Stimulated activated CD4-positive, alpha-beta T cell treated with anti-CD3 and anti-CD28 coated beads, Interleukin-15, amount 100 ng/mL, for 48 hours (primary cell): ENCODE results near the gene THSD4.

Experiments
- DNase-seq, 2 donors: peaks; one replicate each; pipeline ENCODE4 v3.0.0-alpha.2; 2020; ENCODE audit warnings: low read depth in 2 of 2

THSD4 gene

DNA sequence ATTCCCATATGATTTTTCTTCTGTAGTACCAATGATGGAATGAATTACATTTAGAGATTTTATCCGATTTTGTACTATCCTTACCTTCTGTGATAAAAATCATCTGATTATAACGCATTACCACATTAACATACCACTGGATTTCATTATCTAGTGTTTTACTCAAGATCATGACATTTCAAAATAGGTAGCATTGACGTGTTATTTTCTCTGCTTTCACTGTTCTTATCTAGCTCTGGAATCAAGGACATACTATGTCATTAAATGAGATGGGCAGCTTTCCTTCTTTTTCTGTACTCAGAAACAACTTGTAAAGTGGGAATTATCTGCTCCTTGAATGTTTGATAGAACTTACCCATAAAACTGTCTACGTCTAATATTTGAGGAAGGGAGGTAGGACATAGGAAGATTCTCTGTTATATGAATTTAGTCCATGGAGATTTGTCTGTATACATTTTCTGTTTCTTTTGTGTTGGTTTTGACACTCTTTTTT lies 511.4 kb downstream of the THSD4 start:
- DNase-seq, result no peak

DNA sequence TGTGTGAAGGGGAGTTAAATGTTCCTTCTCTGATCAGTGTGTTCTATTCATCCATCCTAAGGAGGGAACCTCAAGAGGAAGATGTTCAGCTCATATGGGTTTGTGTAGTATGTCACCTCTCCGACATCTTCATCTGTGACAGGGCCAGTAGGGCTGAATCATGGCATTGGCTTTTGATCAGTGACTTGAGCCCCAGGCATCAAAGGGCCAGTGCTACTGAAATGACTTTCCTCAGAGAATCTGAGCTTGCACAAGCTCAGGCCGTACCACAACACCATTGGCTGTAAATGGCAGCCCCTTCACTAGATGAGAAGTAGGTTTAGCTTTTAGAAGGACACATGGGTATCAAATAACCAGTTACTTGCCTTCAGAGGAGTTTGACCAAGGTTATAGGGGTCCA lies 511.9 kb downstream of the THSD4 start:
- no peak for DNase-seq

DNA sequence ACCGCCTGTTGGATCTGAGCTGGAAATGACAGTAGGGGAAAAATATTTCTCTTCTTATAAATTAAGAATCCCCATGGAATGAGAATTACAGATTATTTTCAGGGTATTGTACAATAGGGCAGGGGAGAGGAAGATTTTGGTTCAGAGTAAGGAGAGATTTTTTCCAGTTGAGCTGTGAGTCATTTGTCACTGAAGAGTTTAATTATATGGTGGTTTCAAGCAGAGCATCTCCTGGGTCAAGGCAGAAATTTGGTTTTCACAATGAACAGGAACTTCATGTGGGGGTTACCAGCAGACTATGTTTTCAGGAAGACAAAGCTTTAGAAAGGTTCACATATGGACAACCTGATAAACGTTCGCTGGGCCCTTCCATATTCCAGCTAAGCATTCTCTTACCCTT lies 512.3 kb downstream of the THSD4 start:
- DNase-seq, result no peak

DNA sequence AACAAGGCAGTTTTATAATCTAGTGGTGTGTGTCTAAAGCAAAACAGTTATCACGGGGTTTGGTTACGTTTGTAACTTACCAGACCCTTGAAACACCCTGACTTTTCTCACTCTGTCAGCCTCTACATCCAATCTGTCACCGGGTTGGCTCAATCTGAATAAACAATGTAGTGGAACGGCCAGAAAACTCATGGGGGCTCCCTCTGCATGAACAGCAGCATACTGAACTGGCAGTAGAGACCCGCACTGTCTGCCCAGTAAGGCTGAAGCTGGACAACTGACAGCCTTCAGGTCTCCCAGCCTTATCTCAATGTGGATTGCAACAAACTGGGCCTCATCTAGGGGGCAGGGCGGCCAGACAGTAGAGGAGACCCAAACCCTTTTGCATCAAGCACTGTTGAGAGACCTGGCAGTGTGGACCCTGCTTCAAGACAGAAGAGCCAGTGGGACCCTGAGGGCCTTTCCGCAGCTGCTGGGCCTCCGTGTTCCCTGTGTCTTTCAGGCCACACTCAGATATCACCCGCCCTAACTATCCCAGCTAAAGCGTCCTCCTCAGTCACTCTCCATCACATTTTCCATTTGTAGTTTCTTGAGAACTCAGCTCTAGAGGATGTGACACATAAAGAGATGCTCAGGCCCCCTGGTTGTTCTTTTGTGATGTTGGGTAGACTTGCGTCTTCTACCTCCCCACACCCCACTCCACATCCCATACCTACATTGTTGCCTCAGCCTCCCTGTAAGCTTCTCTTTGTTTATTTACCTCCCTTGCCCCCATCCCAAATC lies 513.9 kb downstream of the THSD4 start:
- no peak for DNase-seq

DNA sequence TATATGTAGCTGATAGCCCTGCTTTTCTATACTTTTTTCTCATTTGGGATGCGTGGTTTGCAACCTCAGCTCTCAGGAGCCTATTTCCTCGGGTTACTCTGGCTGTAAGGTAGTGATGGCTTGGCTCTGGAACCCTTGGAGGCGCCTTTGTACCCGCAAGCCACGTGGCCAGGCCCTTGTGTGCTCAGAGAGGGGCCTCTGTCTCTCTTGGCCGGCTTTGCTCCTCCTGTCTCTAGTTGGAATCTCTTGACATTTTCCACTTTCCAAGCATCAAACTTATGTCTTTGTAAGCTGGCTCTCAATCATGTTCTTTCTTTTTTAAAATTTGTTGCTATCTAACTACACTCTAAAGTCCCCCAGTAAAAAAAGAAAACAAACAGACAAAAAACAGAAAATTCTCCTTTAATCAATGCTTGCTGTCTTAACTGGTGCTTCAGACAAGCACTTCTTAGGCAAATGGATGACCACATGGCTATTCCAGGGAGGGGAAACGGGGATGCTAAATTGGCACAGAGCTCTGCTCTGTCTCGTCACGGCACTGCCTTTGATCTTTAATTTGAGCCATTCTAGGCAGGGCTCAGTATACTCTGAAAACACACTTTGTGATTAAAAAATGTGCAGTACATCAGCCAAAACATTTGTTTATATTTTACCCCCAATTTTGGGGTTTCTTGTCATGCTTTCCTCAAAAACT lies 514.7 kb downstream of the THSD4 start:
- no peak for DNase-seq

DNA sequence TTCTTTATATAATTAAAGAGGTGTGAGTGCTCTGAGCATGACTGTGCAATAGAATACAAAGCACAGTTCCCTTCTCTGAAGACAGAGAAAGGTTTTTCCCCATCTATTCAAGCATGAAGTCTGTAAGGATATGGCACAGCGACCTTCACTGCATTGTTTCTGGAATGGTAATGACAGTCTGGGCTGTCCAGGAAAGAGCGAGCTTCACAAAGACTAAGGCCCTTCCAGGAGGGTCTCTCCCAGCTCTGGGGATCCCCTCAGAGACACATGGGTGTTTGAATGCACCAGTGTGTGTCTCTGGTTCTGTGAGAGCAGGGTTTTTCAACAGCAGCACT lies 515.2 kb downstream of the THSD4 start:
- no peak for DNase-seq

DNA sequence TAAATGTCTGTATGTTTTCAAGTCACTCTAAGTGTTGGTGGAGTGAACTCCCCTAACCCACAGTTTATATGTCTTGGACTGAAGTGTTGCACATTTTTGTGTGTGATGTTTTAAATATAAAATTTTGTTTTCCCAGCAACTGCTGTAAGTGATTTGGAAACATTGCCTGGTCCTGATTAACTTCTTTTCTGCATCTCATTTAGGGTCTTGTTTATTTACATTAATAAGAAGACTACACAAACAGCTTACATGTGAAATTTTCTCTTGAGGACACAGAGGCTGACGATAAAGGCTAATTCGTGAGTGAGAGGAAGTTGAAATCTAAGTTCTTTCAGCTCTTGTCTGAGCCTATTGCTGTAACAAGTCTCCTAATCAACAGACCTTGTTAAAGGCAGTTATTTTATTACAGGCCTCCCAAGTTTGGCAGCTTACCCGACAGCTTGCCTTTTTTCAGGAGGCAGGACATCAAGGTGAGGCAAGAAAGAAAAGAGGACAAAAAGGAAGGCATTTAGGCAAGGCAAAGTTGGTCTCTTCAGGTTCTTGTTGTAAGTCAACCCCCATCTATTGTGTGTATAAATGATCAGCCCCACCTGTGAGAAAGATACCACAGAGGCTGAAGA lies 517.4 kb downstream of the THSD4 start:
- no peak for DNase-seq

DNA sequence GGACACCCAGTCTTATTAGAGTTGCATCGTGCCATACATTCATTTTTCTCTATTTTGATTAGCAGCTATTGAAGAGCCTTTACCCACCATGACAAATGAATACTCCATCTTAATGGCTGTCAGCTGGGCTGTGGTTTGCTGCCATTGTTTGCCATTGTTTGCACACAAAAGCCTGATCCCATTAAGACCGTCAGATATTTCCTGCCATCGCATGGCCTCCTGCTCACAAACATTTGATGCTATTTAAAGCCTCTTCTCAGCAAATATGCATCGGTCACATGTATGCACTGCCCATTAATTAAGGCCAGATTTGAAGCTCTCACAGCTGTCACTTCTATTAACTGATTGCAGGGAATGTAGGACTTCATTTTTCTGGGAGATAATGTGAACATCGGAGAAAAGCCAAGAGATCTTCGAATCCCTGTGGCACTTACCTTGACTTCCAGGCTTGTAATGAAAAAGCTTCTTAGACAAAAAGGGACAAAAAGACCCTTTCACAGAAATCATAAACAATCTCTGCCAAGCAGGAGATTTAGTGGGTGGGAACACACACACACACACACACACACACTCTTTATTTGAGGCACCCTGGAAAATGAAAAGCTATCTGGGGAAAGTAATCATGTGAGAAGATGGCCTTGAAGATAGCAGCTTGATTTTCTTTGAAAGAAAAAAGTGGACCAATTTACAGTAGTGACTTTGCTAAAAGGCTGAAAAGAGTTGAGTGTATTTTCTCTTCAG lies 519.7 kb downstream of the THSD4 start:
- no peak for DNase-seq

DNA sequence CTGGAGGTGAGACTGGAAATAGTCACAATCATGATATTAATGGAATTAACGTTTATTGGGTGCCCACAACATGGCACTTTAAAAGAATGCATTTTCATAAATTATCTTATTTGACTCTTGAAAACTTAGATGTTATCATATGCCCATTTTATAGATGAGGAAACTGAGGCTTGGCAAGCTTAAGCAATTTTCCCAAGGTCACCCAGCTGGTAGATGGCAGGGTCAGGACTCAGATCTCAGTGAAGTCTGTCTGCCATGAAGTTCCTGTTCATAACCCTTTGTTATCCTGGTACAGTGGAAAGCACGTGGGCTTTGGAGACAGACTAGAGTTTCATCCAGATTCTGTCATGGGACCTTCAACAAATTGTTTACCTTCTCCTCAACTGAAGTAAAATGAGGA lies 520.5 kb downstream of the THSD4 start:
- no peak for DNase-seq

DNA sequence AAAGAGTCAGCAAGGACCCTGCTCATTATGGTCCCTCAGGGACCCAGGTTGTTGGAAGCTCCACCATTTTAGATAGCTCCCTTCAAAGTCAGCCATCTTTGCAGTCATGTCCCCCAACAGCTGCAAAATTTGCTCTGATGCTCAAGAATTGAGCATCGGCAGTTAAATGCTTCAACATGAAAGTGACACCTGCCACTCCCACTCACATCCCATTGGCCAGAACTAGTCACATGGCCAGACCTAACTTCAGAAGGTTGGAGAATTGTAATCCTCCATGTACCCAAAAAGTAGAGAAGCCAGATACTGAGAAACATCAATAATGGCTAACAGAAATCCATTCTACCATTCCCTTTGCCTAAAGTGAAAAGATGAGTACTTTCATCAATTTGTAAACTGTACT lies 523.6 kb downstream of the THSD4 start:
- DNase-seq, result no peak

DNA sequence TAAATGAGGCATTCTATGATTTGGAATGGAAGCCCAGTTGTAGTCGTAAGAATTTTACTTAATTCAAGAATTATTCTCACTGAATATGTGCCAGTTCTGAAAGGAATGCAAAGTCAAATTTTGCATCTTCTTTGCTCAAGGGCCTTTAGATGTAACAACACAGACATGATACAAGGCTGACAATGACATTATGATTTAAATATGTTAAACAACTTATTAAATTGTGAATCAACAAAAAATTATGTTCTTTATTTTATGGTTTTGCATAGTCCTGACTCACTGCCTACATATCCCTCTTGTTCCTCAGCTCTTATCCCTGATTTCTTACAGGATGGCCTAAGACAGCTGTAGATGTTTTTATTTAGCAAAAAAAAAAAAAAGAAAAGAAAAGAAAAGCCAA lies 524.2 kb downstream of the THSD4 start:
- DNase-seq, result no peak

DNA sequence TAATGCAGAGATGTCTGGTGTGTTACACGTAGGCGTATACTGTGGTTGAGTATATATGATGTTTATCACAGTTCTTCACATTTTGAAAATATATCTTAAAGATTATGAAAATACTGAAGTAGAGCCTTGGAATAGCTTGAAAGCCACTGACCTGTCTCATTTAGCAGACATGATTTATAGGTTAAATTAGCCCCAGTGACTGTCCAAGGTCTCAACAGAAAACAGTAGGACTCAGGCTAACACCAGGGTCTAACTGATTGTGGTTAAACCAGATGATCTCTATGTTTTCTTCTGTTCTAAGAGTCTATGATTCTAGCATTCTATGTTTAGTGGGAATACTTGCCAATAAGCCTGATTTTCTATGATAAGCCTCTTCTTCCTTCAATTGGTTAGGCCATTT lies 528.6 kb downstream of the THSD4 start:
- no peak for DNase-seq

DNA sequence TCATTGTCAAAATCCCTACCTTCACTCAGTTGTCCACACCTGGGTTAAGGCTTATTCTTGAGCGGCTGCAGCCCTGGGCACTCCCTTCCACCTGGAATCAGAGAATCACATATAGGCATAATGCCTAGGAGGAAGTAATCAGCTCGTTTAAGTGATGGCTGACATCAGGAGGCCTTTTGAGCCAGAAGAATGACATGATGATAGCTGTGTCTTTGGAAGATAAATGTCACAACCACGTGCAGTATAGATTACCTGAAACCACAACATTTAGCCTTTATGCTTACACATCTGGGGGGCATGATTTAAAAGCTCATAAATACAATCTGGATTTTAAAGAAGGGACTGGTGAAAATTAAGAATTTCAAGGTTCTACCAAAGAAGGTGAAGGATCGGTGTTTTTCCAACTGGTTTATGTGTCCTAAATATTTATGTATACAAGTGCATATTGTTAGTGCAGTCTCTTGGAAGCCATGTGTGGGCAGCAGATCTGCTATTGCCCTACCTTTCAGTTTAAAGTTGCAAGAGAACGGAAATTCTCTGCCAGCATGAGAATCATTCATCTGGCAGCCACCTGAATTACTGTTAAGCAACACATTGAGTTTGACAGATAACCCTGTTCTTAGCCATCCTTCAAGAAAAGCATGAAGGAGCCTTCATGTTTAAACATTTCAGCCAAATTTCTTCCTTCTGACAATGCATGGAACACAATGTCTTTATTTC lies 531.7 kb downstream of the THSD4 start:
- no peak for DNase-seq

DNA sequence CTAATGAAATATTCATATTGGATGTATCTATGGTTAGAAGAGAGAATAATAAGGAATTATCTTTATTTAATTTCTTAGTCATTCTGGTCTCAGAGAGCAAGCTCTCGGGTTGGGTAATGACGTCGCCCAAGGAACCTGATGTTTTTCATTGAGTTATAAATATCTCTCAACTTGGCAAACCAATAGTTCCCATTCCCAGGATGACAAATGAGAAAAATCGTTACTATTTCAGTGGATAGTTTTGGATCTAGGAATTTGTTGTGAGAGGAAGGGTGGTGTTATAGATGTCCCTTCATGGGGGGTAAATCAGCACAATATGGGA lies 532.2 kb downstream of the THSD4 start:
- no peak for DNase-seq

DNA sequence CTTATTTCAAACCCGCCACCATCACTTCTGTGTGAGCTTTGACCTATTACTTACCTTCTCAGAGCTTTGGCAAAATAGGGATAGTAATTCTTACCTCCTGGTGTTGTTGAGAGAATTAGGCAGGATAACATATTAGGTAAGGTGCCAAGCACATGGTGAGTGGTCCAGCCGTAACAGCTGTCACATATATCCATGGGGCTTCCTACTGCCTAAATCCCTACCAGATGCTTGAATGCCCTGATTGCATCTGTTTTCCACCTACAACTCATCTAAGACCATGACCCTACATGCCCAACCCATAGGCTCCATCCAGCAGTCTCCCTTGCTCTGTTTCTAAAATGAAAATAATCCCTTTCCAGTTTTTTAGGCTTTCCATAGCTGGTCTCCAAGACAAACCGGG lies 532.8 kb downstream of the THSD4 start:
- no peak for DNase-seq

DNA sequence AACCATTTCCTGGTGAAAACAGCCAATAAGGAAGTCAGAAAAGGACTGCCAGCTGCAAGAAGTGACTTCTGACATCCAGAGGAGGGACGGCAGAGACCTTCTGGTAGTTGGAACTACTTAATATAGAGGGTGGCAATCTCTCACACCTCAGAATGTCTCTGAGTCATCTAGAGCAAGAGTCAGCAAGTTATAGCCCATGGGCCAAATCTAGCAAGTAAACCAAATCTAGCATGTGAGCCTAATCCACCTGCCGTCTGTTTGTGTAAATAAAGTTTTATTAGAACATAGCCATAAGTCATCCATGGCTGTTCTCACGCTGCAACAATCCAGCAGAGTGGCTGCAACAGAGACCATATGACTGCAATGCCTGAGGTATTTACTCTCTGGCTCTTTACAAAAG lies 534.6 kb downstream of the THSD4 start:
- DNase-seq, result no peak

DNA sequence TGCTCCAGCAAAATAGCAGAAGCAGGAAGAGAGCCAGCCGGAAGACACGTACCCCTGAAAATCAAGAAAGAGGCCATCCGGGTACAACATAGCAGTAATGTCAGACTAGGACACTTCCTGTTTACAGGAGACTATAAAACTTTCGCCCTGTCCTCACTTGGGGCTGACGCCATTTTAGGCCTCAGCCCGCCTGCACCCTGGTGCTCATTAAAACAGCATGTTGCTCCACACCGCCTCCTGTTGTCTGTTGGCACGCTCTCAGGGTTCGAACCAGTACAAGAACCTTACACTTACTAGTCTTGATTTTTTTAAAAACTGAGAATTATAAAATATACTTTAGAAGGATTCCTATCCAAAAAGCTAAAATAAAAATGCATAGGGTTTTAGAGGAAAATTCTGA lies 535.3 kb downstream of the THSD4 start:
- no peak for DNase-seq

DNA sequence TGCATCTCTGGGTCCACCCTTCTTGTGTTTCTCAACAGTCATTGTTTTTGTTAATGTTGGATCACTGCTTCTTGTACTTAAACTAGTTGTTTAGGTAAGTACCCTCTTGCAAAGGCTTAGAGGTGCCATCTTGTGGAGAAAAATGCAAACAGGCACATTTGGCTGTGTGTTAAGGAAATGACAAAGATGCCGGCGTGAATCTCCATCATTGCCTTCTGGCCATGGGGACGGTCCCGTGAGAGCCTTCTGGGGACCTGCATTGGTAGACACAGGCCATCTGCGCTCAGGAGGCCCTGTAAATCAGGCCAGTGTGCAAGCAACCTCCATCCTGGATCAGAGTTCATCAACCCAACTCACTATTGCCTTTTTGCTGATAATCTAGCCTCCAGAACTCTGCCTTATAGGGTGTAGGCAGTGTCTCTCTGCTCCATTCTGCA lies 536.5 kb downstream of the THSD4 start:
- no peak for DNase-seq

DNA sequence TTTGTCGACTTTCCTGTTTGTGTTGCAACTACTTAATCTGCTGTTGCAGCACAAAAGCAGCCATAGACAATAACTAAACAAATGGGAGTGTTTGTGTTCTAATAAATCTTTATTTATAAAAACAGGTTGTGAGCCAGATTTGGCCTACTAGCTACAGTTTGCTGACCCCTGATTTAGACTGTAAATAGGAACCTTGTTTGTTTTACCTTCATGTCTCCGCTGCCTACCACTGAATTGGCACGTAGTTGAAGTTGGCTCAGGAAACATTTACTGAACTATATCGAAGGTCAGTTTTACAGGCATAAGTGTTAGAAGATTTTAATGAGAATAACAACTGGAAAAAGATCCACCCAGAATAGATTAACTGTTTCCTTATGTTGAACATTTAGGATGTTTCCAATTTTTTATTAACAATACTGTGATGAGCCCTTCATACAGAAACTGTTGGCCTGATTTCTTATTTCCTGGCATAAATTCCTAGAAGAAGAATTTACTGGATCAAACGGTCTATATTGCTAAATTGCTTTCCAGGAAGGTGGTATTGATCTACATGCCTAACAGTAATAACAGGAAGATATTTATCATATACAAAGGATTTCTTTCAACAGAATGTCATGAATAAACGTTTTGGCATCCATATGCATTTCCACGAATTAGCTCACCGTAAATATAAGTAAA lies 538.9 kb downstream of the THSD4 start:
- DNase-seq, result no peak

DNA sequence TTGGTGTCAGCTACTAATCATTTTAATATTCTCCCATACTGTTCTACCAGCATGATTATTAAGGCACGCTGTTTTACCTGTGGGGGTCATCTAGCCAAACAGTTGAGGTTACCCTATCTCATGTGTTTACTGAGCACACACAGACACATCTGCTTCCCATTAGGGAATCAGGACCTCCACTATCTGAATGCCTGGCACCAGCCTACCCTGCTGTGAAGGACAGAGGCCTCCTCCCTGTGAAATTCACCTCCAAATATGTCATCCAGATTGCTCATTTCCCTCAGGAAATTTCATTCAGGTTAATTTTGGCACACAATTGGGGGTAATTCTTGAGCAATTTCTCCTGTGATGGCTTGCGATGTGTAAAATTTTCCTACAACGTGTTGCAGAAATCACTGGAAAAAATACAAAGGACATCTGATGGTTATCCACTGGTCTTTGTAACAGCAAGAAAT lies 539.5 kb downstream of the THSD4 start:
- DNase-seq, result no peak

DNA sequence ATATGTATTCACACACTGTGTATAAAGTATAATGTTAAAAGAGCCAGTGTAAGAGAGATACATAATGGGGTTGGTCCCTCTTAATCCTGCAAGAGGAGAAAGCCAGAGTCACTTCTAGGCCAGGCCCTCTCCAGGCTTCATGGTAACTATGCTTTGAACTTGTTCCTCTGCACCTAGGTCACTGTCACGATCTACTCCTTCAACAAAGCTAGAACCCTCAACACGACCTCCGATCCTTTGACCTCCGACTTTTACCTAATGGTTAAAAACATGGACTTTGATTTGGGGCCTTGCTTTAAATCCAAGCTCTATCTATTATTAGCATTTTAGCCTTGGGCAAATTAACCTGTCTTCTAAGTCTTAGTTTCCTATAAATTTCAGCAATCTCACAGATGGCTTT lies 541.2 kb downstream of the THSD4 start:
- no peak for DNase-seq
